HepG2 (cell line): ENCODE data around the gene NAIF1. TPM values are rescaled to one million over a fixed set of nuclear protein-coding genes. Genes with fewer than 3 reads are reported as not detected.

Source experiments
- ATAD3A ChIP-seq: sonication (generic); formaldehyde crosslinking; IDR thresholded peaks from 2 replicates; pipeline ENCODE4 v1.4.0; 2020; ENCODE audit warnings: missing genetic modification reagents
- EED ChIP-seq: sonication (generic); formaldehyde crosslinking; IDR thresholded peaks from 2 replicates; pipeline ENCODE4 v1.5.0; 2020; ENCODE audit warnings: mild to moderate bottlenecking, missing genetic modification reagents
- HDAC6 ChIP-seq: fragments of 200-600 bp; sonication (generic); IDR thresholded peaks from 2 replicates; pipeline ENCODE4 v1.7.0; 2017; ENCODE audit warnings: mild to moderate bottlenecking, antibody characterized with exemption, low read length, low read depth
- NCOA5 ChIP-seq: sonication (generic); formaldehyde crosslinking; IDR thresholded peaks from 2 replicates; pipeline ENCODE4 v1.4.0; 2020; ENCODE audit warnings: missing genetic modification reagents
- PAWR ChIP-seq: sonication (generic); formaldehyde crosslinking; IDR thresholded peaks from 2 replicates; pipeline ENCODE4 v1.4.0; 2020; ENCODE audit warnings: missing genetic modification reagents, mild to moderate bottlenecking, borderline replicate concordance
- PRMT3 ChIP-seq: sonication (generic); formaldehyde crosslinking; IDR thresholded peaks from 2 replicates; pipeline ENCODE4 v1.8.1; 2022; ENCODE audit warnings: low read depth, mild to moderate bottlenecking, moderate library complexity, missing genetic modification reagents, borderline replicate concordance
- ZBTB8A ChIP-seq: sonication (generic); formaldehyde crosslinking; IDR thresholded peaks from 2 replicates; pipeline ENCODE4 v1.4.0; 2020; ENCODE audit warnings: mild to moderate bottlenecking, low read depth, missing genetic modification reagents, borderline replicate concordance
- ZFP62 ChIP-seq: sonication (generic); formaldehyde crosslinking; IDR thresholded peaks from 2 replicates; pipeline ENCODE4 v1.4.0; 2020; ENCODE audit warnings: missing genetic modification reagents
- ZFY ChIP-seq: sonication (generic); formaldehyde crosslinking; IDR thresholded peaks from 2 replicates; pipeline ENCODE4 v1.4.0; 2020; ENCODE audit warnings: missing genetic modification reagents
- ZNF326 ChIP-seq: sonication (generic); formaldehyde crosslinking; IDR thresholded peaks from 2 replicates; pipeline ENCODE4 v1.4.0; 2020; ENCODE audit warnings: missing genetic modification reagents, borderline replicate concordance
- ZNF460 ChIP-seq: sonication (generic); formaldehyde crosslinking; IDR thresholded peaks from 2 replicates; pipeline ENCODE4 v1.5.1; 2020; ENCODE audit warnings: missing genetic modification reagents, mild to moderate bottlenecking, borderline replicate concordance
- ZNF530 ChIP-seq: sonication (generic); formaldehyde crosslinking; IDR thresholded peaks from 2 replicates; pipeline ENCODE4 v1.5.0; 2020; ENCODE audit warnings: low read depth, mild to moderate bottlenecking, missing genetic modification reagents
- polyA plus RNA-seq, 8 experiments: library from polyadenylated mRNA; depleted of rRNA in 3 of 8; stranded (reverse) in 7 of 8; unstranded in 1 of 8; fragments of >200 nt; fragmentation: Illumina TruSeq in 4 of 8; extraction: Trizol in 4 of 8; gene quantifications; 2 replicates each; pipeline versions ENCODE4 v1.2.1 to v1.2.3, GENCODE V29; 2011 to 2016; ENCODE audit warnings: low read depth in 4 of 8, missing spikeins in 1 of 8, mixed read lengths in 1 of 8; ENCODE audit not compliant: insufficient read depth in 1 of 8
- total RNA-seq, 5 experiments: library from RNA; depleted of rRNA; stranded (reverse); fragments of >200 nt; fragmentation: Illumina TruSeq; extraction: Trizol; gene quantifications; 2 replicates each; pipeline ENCODE4 v1.2.3, GENCODE V29; 2016; ENCODE audit warnings: low read depth in 1 of 5
- TF ChIP-seq, protein P1 (sequence below): sonication (generic); formaldehyde crosslinking; IDR thresholded peaks from 2 replicates; pipeline ENCODE4 v1.5.0; 2020; ENCODE audit warnings: mild to moderate bottlenecking, missing genetic modification reagents, borderline replicate concordance
- TF ChIP-seq, protein P2 (sequence below): IDR thresholded peaks from 2 replicates; pipeline ENCODE4 v1.6.1; 2016; ENCODE audit warnings: missing biosample characterization, missing genetic modification reagents, low read depth
- TF ChIP-seq, protein P3 (sequence below): sonication (generic); IDR thresholded peaks from 2 replicates; pipeline ENCODE4 v1.6.1; 2016; ENCODE audit warnings: low read depth, borderline replicate concordance
- TF ChIP-seq, protein P4 (sequence below): sonication (generic); formaldehyde crosslinking; IDR thresholded peaks from 2 replicates; pipeline ENCODE4 v1.9.0; 2022; ENCODE audit warnings: low read depth, missing genetic modification reagents
- TF ChIP-seq, protein P5 (sequence below): sonication (generic); formaldehyde crosslinking; IDR thresholded peaks from 2 replicates; pipeline ENCODE4 v1.9.0; 2021; ENCODE audit warnings: missing genetic modification reagents, borderline replicate concordance

Gene NAIF1
- total and polyA plus RNA-seq, 2 of the 13 experiments (the other 11 are each of a cell fraction or from before 2014, with no cell fraction given): 6.0 to 6.9 TPM

DNA sequence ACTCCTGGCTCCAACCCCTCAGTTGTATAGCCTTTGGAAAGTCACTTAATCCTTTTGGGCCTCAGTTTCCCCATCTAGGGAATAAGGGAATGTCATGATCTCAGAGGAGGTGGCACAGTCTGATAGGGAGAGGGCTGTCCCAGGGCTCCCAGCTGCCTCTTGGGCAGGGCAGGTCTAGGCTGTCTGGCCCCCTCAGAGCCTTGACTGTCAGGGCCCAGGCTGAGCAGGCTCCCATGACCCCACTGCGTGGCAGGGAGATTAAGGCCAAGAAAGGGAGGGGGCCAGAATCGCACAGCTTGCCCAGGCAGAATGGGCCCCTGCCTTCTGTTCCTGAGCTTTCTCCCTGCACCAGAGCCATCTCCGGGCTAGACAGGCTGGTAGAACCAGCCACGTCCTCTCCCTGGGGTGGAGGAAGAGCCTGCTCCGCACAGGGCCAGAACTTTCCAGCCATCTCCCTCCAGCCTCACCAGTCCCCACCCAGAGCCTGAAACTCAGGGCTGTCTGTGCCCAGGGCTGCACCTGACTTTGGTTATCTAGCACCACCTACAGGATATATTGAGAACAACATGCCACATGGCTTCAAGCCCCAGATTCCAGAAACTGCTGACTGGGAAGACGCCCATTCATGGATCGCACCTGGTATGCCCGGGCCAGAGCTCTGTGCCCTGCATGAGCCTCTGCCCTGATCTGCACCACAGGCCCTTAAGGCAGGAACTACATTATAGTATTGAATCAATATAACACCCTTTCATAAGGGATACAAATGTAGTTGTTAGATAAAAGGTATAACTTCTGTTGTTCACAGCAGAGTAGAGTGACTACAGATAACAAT lies 32.1 kb downstream of the NAIF1 start (continued):
- TF ChIP-seq, protein P1, sequence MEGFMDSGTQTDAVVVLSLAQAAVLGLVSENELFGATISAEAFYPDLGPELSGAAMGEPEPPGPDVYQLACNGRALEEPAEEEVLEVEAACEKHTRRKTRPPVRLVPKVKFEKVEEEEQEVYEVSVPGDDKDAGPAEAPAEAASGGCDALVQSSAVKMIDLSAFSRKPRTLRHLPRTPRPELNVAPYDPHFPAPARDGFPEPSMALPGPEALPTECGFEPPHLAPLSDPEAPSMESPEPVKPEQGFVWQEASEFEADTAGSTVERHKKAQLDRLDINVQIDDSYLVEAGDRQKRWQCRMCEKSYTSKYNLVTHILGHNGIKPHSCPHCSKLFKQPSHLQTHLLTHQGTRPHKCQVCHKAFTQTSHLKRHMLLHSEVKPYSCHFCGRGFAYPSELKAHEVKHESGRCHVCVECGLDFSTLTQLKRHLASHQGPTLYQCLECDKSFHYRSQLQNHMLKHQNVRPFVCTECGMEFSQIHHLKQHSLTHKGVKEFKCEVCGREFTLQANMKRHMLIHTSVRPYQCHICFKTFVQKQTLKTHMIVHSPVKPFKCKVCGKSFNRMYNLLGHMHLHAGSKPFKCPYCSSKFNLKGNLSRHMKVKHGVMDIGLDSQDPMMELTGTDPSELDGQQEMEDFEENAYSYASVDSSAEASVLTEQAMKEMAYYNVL: no peak
- no peak for TF ChIP-seq NCOA5
- no peak for TF ChIP-seq ZNF530 (CRISPR knock-in tag)
- TF ChIP-seq ZNF460 (CRISPR knock-in tag): no peak
- TF ChIP-seq, protein P2, sequence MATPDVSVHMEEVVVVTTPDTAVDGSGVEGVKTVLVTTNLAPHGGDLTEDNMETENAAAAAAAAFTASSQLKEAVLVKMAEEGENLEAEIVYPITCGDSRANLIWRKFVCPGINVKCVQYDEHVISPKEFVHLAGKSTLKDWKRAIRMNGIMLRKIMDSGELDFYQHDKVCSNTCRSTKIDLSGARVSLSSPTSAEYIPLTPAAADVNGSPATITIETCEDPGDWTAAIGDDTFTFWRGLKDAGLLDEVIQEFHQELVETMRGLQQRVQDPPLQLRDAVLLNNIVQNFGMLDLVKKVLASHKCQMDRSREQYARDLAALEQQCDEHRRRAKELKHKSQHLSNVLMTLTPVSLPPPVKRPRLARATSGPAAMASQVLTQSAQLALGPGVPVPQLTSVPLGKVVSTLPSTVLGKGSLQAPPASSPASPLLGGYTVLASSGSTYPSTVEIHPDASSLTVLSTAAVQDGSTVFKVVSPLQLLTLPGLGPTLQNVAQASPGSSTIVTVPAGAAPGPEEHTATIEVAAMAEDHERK (CRISPR knock-in tag): no peak
- no peak for TF ChIP-seq ATAD3A (CRISPR knock-in tag)
- TF ChIP-seq ZFP62 (CRISPR knock-in tag): no peak
- TF ChIP-seq, protein P3, sequence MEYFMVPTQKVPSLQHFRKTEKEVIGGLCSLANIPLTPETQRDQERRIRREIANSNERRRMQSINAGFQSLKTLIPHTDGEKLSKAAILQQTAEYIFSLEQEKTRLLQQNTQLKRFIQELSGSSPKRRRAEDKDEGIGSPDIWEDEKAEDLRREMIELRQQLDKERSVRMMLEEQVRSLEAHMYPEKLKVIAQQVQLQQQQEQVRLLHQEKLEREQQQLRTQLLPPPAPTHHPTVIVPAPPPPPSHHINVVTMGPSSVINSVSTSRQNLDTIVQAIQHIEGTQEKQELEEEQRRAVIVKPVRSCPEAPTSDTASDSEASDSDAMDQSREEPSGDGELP: peak; percentile 55; the same call in 1 of the 2 replicates
- TF ChIP-seq ZFY (CRISPR knock-in tag): no peak
- TF ChIP-seq, protein P4, sequence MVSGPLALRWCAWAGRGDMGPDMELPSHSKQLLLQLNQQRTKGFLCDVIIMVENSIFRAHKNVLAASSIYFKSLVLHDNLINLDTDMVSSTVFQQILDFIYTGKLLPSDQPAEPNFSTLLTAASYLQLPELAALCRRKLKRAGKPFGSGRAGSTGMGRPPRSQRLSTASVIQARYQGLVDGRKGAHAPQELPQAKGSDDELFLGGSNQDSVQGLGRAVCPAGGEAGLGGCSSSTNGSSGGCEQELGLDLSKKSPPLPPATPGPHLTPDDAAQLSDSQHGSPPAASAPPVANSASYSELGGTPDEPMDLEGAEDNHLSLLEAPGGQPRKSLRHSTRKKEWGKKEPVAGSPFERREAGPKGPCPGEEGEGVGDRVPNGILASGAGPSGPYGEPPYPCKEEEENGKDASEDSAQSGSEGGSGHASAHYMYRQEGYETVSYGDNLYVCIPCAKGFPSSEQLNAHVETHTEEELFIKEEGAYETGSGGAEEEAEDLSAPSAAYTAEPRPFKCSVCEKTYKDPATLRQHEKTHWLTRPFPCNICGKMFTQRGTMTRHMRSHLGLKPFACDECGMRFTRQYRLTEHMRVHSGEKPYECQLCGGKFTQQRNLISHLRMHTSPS (CRISPR knock-in tag): peak; percentile 65; the same call in 1 of the 2 replicates
- TF ChIP-seq PAWR (CRISPR knock-in tag): no peak
- no peak for TF ChIP-seq ZNF326 (CRISPR knock-in tag)
- no peak for TF ChIP-seq EED (CRISPR knock-in tag)
- TF ChIP-seq PRMT3 (CRISPR knock-in tag): no peak
- TF ChIP-seq, protein P5, sequence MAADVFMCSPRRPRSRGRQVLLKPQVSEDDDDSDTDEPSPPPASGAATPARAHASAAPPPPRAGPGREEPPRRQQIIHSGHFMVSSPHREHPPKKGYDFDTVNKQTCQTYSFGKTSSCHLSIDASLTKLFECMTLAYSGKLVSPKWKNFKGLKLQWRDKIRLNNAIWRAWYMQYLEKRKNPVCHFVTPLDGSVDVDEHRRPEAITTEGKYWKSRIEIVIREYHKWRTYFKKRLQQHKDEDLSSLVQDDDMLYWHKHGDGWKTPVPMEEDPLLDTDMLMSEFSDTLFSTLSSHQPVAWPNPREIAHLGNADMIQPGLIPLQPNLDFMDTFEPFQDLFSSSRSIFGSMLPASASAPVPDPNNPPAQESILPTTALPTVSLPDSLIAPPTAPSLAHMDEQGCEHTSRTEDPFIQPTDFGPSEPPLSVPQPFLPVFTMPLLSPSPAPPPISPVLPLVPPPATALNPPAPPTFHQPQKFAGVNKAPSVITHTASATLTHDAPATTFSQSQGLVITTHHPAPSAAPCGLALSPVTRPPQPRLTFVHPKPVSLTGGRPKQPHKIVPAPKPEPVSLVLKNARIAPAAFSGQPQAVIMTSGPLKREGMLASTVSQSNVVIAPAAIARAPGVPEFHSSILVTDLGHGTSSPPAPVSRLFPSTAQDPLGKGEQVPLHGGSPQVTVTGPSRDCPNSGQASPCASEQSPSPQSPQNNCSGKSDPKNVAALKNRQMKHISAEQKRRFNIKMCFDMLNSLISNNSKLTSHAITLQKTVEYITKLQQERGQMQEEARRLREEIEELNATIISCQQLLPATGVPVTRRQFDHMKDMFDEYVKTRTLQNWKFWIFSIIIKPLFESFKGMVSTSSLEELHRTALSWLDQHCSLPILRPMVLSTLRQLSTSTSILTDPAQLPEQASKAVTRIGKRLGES: no peak
- no peak for TF ChIP-seq ZBTB8A (CRISPR knock-in tag)
- TF ChIP-seq HDAC6: no peak
